NCI-H1694 treated with DMSO at 0.1 percent for 48 hours (cell line): ENCODE results near the gene UQCC5.

ENCODE experiments used
- DNase-seq: peaks from one replicate; lab custom pipeline; 2025; lab: John Stamatoyannopoulos, UW

UQCC5 gene

GRCh38 chr3:52504977-52505376, 31.4 kb upstream of the UQCC5 start:
- DNase-seq, result no peak

- no peak for DNase-seq
Measured at GRCh38 chr3:52506266-52506966, 30.0 kb upstream of the UQCC5 start.

- DNase-seq, result no peak
Measured at GRCh38 chr3:52507359-52507758, 29.0 kb upstream of the UQCC5 start.

GRCh38 chr3:52509753-52510328, 26.6 kb upstream of the UQCC5 start:
- no peak for DNase-seq

- DNase-seq, result no peak
Measured at GRCh38 chr3:52511509-52511908, 24.9 kb upstream of the UQCC5 start.

GRCh38 chr3:52512105-52512504, 24.3 kb upstream of the UQCC5 start:
- no peak for DNase-seq

- DNase-seq, result no peak
Measured at GRCh38 chr3:52512727-52513126, 23.7 kb upstream of the UQCC5 start.

- DNase-seq, result no peak
Measured at GRCh38 chr3:52513281-52513680, 23.1 kb upstream of the UQCC5 start.

- DNase-seq, result no peak
Measured at GRCh38 chr3:52514576-52514975, 21.8 kb upstream of the UQCC5 start.

GRCh38 chr3:52515192-52515591, 21.2 kb upstream of the UQCC5 start:
- DNase-seq, result no peak

- DNase-seq, result no peak
Measured at GRCh38 chr3:52516509-52517195, 19.8 kb upstream of the UQCC5 start.

GRCh38 chr3:52517796-52518722, 18.3 kb upstream of the UQCC5 start:
- no peak for DNase-seq

GRCh38 chr3:52518723-52519444, 17.5 kb upstream of the UQCC5 start:
- DNase-seq, result no peak

- no peak for DNase-seq
Measured at GRCh38 chr3:52519445-52520140, 16.8 kb upstream of the UQCC5 start.

- DNase-seq, result no peak
Measured at GRCh38 chr3:52520141-52520667, 16.2 kb upstream of the UQCC5 start.

GRCh38 chr3:52520716-52521487, 15.5 kb upstream of the UQCC5 start:
- DNase-seq, result no peak

- no peak for DNase-seq
Measured at GRCh38 chr3:52521488-52521824, 14.9 kb upstream of the UQCC5 start.

- DNase-seq, result no peak
Measured at GRCh38 chr3:52521881-52522650, 14.3 kb upstream of the UQCC5 start.

- no peak for DNase-seq
Measured at GRCh38 chr3:52522651-52523251, 13.7 kb upstream of the UQCC5 start.
